AG20443 (cell line): Measurements from ENCODE around the gene MXD4.

ENCODE experiments used
- DNase-seq: peaks from one replicate; pipeline ENCODE4 v3.0.0; 2012; ENCODE audit warnings: low spot score, mixed read lengths

Gene MXD4

DNA sequence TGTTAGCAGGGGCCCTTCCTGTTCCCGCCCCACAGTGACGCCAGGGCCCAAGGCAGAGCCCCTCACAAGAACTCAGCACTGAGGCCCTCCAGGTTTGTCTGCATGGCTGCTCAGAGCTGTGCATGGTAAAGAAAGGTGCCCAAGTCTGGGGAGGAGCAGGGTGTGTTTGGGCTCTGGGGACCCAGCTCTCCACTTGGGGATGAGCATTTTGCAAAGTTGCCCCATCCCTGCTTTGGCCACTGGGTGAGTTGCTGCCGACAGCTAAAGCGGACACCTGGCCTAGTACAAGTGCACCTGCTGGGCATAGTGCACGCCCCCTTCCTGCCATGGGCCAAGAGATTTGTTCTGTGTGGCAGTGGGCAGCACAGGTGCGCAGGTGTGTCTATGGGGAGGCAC is 2.0 kb upstream of the MXD4 start:
- DNase-seq = no peak

DNA sequence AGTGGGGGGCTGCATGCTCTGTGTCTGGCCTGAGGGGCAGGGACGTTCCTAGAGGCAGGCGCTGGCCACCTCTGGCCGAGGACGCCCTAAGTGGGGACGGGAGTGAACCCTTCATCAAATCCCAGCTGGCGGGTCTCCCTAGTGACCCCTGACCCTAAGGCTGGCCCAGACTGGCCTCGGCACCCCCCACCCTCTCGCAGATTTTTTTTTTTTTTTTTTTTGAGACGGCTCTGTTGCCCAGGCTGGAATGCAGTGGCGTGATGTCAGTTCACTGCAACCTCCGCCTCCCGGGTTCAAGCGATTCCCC is 988 bp upstream of the MXD4 start:
- no peak for DNase-seq

DNA sequence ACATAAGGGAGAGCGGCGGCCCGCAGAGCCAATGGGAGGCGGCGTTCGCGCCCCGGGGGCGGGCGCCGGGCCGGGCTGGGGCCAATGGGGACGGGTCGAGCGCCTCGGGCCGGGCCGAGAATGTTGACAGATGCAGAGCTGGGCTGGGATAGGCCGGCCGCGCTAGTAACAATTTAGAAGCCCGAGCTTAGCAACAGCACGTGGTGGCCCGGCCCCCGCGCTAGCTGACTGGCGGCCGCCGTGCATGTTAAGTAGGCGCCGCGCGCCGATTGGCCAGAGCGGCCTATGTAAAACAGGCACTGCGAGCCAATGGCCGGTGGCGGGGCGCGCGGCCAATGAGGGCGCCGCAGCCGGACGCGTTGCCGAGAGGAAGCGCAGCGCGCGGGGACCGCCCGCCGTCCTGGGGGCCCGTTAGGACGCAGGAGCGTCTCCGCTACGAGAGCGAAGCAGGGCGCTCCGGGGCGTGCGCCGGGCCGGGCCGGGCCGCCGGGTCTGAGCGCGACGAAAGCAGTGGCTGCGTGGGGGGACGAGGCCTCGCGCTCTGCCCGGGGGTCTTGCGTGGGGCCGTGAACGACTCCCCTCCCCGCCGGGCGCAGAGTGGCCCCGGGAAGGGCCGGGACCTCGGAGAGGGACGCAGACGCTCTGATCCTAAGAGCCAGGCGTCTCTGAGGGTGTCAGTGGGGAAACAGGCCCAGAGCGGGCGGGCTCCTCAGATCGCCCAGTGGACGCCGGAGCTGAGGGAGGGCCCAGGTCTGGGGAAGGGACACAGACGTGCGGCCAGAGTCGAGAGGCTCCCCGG is 435 bp upstream of the MXD4 start:
- peak; percentile 98 for DNase-seq

DNA sequence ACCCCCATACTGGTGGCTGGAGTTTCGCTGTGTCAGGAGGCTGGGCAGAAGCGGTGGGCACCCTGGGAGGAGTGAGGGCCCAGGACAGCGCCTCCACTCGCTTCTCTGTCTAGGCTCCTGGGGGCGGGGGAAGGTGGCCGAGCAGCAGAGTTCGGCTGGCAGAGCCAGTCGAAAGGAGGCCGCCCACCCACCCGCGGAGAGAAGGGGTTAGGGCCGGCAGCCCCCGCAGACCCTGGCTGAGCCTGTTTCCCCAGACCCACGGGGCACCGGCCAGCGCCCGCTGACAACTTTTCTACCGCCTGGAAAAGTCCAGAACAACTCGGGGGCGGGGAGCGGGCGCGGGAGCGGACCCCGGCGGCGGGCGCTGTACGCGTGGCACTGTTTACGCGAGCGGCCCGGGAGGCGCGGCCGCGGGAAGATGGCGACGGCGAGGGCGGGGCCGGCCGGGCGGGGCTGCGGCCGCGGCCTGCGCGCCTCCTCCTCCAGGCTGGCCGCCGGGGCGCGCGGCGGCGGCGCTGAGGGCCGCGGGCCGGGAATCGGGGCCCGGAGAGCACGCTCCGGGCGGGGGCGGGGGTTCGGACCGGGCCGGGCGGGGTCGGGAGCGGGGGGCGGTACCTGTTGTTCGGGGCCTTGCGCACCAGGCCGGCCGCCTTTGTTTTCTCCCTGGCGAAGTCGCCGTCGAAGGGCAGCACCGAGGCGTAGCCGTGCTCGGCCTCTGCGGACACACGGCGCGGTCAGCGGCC is 628 bp downstream of the MXD4 start:
- DNase-seq = peak; percentile 84

DNA sequence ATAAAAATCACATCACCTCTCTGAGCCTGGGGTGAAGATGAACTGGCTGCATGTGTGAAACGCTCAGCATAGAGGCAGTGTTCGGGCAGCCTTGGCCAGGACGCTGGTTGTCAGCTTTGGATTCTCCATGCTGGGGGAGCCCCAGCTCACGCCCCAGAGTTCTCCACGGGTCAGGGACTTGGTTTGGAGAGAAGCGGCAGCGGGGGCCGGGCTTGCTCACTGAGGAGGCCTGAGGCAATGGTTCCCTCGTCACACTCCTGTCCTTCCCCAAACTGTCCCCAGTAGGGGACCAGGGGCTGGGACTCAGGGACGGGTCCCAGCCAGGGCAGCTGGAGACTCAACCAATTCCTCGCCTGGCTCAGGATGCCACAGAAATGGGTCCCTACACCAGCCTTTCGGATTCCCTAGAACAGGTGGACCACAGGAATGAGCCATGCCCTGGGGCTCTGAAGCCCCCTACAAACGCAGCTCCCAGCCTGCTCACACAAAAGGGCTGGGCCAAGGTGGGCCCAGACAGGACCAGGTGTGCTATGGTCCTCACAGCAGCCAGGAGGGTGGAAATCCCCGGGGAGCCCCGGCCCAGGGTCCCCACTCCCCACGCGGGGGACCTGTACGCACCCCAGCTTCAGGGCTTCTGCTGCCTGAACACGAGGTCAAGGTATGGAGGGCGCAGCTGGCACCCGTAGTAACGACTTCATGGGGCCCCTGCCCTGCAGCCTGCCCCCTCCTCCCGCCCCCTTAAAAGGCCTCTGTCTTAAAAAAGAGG is 1.4 kb downstream of the MXD4 start:
- peak; percentile 23 for DNase-seq

DNA sequence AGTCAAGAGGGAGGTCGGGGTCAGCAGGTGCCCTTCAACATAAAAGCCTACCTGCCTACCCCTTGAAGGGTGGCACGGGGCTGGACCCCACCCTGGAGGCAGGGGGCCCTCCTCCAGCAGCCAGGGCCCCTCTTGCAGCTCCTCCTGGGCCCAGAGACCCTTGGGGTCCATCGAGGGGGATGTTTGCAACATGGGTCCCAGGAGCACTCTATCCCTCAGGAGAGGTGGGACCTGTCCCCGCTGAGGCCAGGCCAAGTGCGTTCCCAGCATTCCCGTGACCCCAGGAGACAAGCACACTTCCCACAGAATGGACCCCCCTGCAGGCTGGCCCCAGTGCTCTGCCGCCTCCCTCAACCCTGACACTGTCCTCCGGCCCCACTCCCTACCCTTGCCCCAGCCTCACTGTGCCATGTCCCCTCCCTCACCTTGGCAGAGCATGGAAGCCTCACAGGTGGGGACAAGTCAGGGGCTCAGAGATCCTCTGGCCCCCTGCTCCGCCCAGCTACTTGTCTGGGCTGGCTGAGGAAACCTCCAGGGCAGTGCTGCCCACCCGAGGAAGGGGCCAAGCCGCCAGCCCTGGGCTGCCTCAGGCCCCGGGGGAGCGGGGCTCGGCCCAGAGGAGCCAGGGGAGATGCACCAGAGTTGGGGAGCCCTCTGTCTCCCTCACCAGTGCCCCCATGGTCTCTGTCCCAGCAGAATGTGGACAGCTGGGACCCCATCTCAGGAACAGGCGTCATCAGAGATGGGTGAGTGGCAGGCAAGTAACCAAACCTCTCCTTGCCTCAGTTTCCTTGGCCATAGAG is 2.2 kb downstream of the MXD4 start:
- DNase-seq = no peak

DNA sequence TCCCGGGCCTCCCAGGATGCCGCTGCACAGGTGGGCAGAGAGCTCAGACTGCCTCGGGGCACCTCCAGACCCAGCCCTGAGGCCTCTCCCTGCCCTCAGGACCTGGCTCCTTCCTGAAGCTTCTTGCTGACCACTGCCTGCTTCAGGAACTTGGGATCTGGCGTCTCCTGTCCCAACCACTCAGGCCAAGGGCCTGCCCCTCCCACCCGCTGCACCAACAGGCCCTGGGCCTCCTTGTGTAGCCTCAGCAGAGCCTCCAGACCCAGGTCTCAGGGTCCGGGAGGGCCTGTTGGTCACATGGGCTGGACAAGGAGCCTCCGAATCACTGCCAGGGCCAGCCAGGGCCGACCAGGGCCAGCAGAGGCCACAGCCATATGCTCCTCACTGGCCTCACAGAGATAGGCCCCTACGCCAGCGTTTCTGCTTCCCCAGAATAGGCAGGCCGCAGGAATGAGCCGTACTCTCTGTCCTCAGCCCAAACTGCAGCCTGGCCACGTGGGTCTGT is 2.8 kb downstream of the MXD4 start:
- DNase-seq = no peak

DNA sequence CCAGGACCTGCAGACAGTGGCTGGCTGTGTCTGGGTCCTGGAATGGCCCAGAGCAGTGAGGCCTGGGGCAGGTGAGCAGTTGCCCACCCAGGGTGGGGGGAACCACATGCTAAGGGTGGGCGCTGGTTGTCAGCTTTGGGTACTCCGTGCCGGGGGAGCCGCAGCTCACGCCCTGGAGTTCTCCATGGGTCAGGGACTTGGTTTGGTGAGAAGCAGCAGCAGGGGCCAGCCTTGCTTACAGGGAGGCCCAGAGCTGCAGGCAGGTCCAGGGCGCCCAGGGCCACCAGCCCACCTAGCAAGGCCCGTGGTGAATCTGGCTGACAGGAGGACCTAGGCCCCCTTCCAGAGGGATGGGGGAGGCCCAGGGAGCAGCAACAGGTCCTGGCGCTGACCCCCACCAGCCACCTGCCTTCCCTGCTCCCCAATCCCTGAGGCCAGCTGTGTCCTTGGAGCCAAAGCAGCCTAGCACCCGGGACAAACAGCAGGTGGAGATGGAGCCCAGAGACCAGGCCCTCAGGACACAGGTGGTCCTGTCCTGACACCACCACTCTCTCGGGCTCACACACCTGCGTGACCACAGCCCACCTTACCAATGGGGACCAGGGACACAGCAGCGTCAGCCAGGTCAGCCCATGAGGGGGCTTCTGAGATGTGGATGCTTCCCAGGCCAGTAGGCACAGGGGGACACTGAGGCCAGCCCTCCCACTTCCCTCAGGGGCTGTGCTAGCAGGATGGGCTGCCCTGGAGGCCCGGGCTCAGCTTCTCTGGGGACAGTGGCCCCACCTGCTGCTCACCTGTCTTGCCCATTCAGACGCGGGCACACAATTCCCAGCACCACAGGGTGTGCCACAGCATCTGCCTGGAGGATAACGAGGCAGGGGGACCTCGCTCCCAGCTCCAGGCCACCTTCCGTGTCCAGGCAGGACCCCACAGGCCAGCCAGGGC is 3.5 kb downstream of the MXD4 start:
- no peak for DNase-seq

DNA sequence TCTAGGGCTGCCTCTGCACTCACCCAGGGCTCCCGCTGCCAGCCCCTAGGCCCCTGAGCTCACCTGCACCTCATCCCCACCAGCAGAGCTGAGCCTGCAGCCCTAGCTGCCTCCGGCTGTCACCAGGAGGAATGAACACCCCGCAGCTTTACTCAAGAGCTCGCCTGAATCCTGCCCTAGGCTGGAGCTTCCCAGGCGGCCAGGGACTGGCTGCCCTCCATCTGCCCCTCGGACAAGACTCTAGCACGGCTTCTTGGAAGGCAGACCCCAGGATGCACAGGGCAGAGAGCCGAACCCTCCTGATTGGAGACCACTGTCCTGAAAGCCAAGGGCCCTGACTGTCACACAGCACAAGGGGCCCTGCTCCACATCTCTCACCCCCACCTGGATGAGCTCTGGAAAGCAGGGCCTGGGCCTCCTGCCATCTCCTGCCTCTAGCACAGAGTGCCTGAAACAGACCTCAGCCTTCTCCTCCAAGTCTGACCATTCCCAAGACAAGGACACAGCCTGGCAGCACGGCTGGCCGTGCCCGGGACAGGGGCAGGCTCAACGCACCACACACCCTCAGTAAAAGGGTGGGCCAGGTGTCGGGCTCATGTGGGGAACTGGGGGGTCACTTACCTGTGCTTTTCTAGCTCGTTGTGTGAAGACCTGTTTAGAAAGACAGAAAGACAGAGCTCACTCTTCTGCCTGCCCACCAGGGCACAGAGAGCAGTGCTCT is 4.4 kb downstream of the MXD4 start:
- no peak for DNase-seq

DNA sequence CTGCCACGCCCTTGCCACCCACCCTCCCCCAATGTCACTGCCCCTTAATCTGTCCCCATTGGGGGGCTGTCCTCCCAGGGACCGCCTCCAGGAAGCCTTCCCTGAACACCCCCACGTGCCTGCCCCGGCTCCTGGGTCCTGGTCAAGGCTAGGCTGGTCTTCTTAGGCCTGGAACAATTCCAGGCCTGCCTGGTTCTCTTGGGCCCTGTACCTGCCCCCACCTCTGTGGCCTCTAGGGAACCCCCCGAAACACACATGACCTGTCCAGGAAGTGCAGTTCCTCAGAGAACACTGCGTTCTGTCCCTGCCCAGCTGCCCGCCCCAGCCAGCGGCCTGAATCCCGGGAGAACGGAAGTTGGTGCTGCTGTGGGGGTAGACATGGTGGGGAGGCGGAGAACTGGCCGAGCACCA is 5.1 kb downstream of the MXD4 start:
- DNase-seq = no peak

DNA sequence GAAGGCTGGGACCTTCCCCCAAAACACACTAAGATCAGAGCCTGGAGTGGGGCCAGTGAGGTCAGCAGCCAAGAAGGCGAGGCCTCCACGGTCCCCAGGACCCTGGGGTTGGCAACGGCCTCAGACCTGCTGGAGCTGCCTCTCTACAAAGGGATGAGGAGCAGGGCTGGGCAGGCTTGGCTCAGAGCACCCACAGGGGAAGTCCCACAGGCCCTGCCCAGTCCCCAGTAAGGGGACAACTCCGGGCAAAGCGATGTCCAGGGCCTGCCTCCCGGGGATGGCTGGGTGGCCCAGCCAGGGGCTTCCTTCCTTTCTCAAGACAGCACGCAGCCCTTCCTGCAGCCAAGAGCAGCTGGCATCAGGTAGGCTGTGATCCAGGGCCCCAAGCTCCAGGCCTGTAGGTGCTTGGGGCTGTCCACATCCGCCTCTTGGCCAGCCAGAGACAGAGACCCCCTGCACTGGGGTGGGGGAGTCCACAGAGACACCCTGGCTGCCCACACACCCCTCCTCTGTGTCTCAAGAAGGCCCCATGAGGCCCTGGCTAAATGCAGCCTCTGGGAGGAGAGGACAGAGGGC is 5.7 kb downstream of the MXD4 start:
- DNase-seq = no peak

DNA sequence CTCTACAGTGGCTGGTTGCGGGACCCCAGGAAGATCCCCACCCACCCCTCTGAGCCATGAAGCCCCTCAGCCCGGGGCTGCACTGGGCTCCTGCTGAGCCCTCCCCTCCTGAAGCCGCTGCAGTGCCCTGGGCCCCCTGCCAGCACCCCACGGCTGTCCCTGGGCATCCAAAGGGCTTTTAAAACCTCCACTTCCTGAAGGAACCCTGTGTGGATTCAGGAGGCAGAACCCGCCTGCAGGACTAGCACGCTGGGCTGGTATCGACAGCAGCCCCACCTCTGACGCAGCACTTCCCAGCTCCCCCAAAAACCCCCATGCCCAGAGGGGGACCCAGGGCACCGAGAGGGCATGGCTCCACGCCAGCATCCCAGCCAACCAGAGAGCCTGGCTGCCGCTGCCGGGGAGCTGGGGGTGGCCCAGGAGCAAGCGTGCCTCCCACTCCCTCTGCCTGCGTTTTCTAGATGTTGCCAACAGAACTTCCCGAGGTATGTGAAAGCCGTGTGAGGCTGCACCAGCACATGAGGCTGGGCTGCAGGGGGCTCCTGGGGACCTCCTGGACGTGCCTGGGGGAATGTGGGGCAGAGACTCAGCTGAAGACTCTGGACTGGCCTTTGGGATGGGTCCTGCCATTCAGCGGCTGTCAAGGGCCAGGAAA is 6.3 kb downstream of the MXD4 start:
- DNase-seq = no peak

DNA sequence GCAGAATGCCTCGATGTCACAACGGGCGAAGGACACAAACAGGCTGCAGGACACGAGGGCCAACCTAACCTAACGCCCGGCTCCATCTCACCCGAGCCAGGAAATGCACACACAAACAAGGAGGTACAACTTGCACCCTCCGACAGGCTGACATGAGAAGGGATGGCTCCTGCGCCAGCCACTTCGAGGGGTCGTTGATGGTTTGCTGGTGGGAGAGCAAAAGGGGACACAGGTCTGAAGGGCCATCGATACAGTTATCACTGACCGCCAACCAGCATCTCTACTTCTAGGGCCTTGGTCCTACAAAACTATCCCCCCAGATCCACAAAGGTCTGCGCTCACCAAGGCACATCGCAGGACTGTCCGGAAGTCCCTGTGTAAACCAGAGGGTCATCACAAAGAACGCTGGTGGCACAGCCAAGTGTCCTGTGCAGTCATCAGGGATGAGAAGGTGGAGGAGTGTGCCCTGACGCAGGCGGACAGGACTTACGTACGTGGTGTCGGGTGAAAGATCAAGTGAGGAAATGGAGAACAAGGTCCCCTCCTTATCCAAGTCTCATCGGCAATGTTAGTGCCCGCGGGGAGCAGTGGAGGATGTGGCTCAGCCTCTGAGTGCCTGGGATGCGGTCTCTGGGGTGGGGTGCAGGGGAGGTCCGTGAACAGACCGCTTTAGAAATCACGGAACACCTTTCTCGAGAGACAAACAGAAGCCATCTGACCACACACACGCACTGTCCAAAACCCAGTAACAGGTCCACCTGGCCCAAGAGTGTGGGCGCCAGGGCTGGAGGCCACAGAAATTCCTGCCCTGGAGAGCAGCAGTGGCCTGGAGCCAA is 7.0 kb downstream of the MXD4 start:
- DNase-seq = no peak

DNA sequence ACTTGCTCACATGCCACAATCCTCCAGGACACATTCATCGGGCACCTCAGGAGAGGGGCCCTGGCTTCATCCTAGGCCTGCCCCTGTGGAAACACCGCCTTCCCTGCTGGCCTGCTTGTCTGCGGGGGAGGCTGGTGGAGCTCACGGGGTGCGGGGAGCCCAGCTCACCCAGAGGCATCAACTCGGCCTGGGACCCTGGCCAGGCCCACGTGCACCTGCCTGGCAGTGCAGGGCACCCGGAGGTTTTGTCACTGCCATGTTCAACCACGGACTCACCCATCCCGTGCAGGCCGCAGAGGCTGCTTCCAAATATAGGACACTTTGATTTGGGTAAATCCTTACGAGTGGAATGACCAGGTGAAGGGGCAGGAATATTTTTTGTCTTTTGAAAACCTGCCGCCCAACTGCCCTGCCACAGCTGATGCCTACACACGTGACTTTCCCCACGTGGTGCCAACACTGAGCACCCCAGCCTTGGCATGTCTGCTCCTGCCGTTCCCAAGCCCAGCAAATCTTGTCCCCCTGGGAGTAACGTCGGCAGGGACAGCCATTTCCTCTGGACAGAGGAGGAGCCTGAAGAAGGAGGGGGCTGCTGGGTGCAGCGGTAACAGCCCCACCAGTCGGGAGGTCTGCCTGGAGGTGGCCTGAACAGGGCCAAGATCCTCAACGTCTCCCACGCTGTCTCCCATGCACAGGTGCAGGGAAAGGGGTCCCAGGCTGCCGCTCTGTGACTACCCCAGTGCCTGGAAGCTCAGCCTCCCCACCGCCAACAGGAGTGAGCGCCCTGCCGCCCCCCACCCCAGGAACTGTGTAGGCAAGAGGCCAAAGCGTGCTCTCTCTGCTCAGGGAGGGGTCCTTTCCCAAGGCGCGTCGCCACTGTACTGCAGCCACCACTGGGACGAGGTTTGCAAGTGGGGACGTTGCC is 8.5 kb downstream of the MXD4 start:
- no peak for DNase-seq

DNA sequence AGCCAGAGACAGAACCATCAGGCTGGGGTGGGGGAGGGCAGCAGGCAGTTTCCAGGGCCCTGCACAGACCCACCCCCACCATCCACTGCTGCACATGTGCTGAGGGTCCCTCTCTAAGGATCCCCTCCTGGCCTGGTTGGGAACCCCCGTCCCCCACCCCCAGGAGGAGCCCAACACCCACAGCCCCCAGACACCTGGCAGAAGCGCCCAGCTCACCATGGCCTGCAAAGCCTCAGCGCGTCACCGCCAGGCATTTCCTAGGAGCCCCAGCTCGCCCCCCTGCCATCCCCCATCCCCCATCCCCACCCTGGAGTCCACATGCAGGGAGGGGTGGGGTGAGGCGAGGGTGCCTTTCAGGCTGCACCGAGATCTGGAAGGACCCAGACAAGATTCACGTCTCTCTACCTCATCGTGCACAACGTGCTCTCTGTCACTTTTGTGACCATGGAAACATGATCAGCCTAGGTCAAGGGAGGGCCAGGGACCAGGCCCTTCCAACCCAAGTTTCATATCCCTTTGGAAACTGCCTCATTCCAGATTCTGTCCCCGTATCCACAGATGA is 9.3 kb downstream of the MXD4 start:
- no peak for DNase-seq

DNA sequence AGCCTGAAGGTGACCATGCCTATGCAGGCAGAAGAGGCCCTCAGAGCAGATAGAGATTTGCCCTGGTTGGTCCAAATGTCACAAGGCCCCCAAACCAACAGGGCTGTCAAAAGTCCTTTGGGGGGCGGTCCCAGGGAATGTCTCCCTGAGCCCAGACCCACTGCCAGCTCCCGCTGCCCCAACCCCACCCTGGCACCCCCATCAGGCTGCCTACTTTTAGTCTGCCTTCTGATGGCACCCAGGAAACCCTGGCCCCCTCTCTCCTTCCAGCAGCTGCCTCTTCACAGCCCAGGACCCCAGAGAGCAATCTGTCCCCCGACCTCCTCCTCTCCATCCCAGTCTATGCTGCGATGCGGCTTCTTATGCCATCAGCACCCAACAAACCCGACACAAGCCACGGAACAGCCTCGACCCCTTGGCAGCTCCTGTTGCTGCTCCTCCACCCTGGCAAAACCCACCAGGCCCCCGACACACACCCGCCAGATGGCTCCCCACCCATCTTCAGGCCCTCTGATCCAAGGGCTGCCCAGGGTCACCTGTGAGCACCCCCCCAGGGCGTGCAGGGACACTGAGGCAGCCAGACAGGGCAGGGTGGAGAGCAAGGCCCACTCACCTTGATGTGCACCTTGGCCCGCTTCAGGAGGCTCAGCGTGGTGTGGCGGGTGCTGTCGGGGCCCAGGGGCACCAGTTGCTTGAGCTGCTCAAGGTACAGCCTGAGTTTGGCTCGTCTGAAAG is 9.9 kb downstream of the MXD4 start:
- no peak for DNase-seq
